Activated T-cell treated with anti-CD3 and anti-CD28 coated beads for 1 hour (primary cell): ENCODE measurements around the gene MALRD1.

Experiments used
- DNase-seq: peaks from one replicate; pipeline ENCODE4 v3.0.0-alpha.2; 2020; ENCODE audit warnings: low read depth

The MALRD1 gene

GRCh38 chr10:19578571-19578970, 530.0 kb downstream of the MALRD1 start:
- no peak for DNase-seq

GRCh38 chr10:19579761-19580545, 531.4 kb downstream of the MALRD1 start:
- no peak for DNase-seq

GRCh38 chr10:19580691-19581090, 532.1 kb downstream of the MALRD1 start:
- no peak for DNase-seq

GRCh38 chr10:19588608-19589007, 540.0 kb downstream of the MALRD1 start:
- DNase-seq, result no peak

- no peak for DNase-seq
These were observed 543.7 kb downstream of the MALRD1 start for GRCh38 chr10:19592276-19592675.

- DNase-seq, result no peak
These were observed 546.7 kb downstream of the MALRD1 start for GRCh38 chr10:19595212-19595845.

GRCh38 chr10:19605806-19606205, 557.2 kb downstream of the MALRD1 start:
- no peak for DNase-seq

GRCh38 chr10:19606968-19607367, 558.4 kb downstream of the MALRD1 start:
- no peak for DNase-seq

GRCh38 chr10:19611775-19612174, 563.2 kb downstream of the MALRD1 start:
- no peak for DNase-seq

- DNase-seq, result no peak
These were observed 568.4 kb downstream of the MALRD1 start for GRCh38 chr10:19616966-19617365.

GRCh38 chr10:19620811-19621210, 572.2 kb downstream of the MALRD1 start:
- no peak for DNase-seq

- DNase-seq, result no peak
These were observed 574.7 kb downstream of the MALRD1 start for GRCh38 chr10:19623321-19623720.

- no peak for DNase-seq
These were observed 577.6 kb downstream of the MALRD1 start for GRCh38 chr10:19626156-19626555.

GRCh38 chr10:19628767-19629560, 580.4 kb downstream of the MALRD1 start:
- no peak for DNase-seq

GRCh38 chr10:19629567-19629966, 581.0 kb downstream of the MALRD1 start:
- DNase-seq, result no peak

- no peak for DNase-seq
These were observed 585.6 kb downstream of the MALRD1 start for GRCh38 chr10:19634163-19634562.

- DNase-seq, result no peak
These were observed 589.7 kb downstream of the MALRD1 start for GRCh38 chr10:19638182-19638895.

GRCh38 chr10:19638896-19639233, 590.3 kb downstream of the MALRD1 start:
- no peak for DNase-seq

GRCh38 chr10:19640566-19641263, 592.1 kb downstream of the MALRD1 start:
- DNase-seq, result no peak

- no peak for DNase-seq
These were observed 602.9 kb downstream of the MALRD1 start for GRCh38 chr10:19651549-19651948.

- DNase-seq, result no peak
These were observed 604.1 kb downstream of the MALRD1 start for GRCh38 chr10:19652750-19653149.

GRCh38 chr10:19653931-19654330, 605.3 kb downstream of the MALRD1 start:
- DNase-seq, result no peak
